SH-SY5Y (cell line): Measurements from ENCODE around the gene C8A.

Source experiments
- GATA2 ChIP-seq: IDR thresholded peaks from 2 replicates; pipeline ENCODE4 v1.6.1; 2011; ENCODE audit warnings: mild to moderate bottlenecking, low read depth, low read length
- GATA3 ChIP-seq: IDR thresholded peaks from 2 replicates; pipeline ENCODE4 v1.6.1; 2011; ENCODE audit warnings: low read depth, mild to moderate bottlenecking, low read length, moderate library complexity

DNA sequence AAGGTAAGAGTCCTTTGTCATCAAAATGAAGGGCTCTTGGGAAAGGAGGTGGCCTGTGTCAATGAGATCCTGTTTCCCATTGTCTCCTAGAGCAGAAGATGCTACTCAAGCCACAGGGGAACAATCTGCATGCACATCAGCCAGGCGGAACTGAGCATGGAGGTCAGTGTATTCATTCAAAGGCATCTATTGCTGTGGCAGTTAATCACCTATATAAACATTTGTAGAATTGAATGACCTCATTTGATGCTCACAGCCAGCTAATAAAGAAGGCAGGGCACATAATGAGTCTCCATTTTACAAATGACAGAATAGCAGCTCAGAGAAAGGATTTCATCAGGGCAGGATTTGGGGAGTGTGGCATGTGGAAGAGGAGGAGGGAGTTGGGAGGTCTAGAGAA lies 29.7 kb upstream of the C8A start:
- TF ChIP-seq GATA2 (no peak), GATA3 (no peak)
